ENCODE data around the gene CHRNA4.

The CHRNA4 gene

GRCh38 chr20:63321148-63321831 lies 39.9 kb downstream of the CHRNA4 start:
- Histone ChIP-seq H2AFZ (ENCODE audit: low read length, unreplicated experiment) (no peak overlapping the region), H3K27me3 (ENCODE audit: insufficient read depth, low read length) (peaks cover 37% of the 10 kb centered on the region)

GRCh38 chr20:63320616-63321147 lies 40.5 kb downstream of the CHRNA4 start:
- no peak overlapping the region for H3K4me3 ChIP-seq (ENCODE audit: low read depth, low read length)
- no peaks in the 10 kb centered on the region for H3K36me3 ChIP-seq (ENCODE audit: insufficient read depth, low read length)
- H3K4me1 ChIP-seq (ENCODE audit: control insufficient read depth, insufficient read depth, low read length, unreplicated experiment): no peaks in the 10 kb centered on the region
- no peak overlapping the region for H3K27ac ChIP-seq (ENCODE audit: low read depth, low read length)
- H3K79me2 ChIP-seq (ENCODE audit: control insufficient read depth, insufficient read depth, low read length, unreplicated experiment): no peaks in the 10 kb centered on the region
- no peak overlapping the region for H2AFZ ChIP-seq (ENCODE audit: low read length, unreplicated experiment)
- peaks cover 37% of the 10 kb centered on the region for H3K27me3 ChIP-seq (ENCODE audit: insufficient read depth, low read length)

More at GRCh38 chr20:63321148-63321831, 39.9 kb downstream of the CHRNA4 start:
- no peaks in the 10 kb centered on the region for H3K4me1 ChIP-seq (ENCODE audit: control insufficient read depth, insufficient read depth, low read length, unreplicated experiment)
- H3K79me2 ChIP-seq (ENCODE audit: control insufficient read depth, insufficient read depth, low read length, unreplicated experiment): no peaks in the 10 kb centered on the region
- no peaks in the 10 kb centered on the region for H3K36me3 ChIP-seq (ENCODE audit: insufficient read depth, low read length)
- no peak overlapping the region for H3K27ac ChIP-seq (ENCODE audit: low read depth, low read length)
- H3K4me3 ChIP-seq (ENCODE audit: low read depth, low read length): no peak overlapping the region

- Histone ChIP-seq H3K4me1 (ENCODE audit: control insufficient read depth, insufficient read depth, low read length, unreplicated experiment) (no peaks in the 10 kb centered on the region), H3K27ac (ENCODE audit: low read depth, low read length) (no peak overlapping the region), H3K79me2 (ENCODE audit: control insufficient read depth, insufficient read depth, low read length, unreplicated experiment) (no peaks in the 10 kb centered on the region), H3K4me3 (ENCODE audit: low read depth, low read length) (no peak overlapping the region), H2AFZ (ENCODE audit: low read length, unreplicated experiment) (no peak overlapping the region), H3K36me3 (ENCODE audit: insufficient read depth, low read length) (no peaks in the 10 kb centered on the region), H3K27me3 (ENCODE audit: insufficient read depth, low read length) (peaks cover 34% of the 10 kb centered on the region)
Observed at GRCh38 chr20:63320041-63320511, 41.1 kb downstream of the CHRNA4 start.

- no peaks in the 10 kb centered on the region for H3K79me2 ChIP-seq (ENCODE audit: control insufficient read depth, insufficient read depth, low read length, unreplicated experiment)
- no peaks in the 10 kb centered on the region for H3K4me1 ChIP-seq (ENCODE audit: control insufficient read depth, insufficient read depth, low read length, unreplicated experiment)
- H3K36me3 ChIP-seq (ENCODE audit: insufficient read depth, low read length): no peaks in the 10 kb centered on the region
- H3K4me3 ChIP-seq (ENCODE audit: low read depth, low read length): no peak overlapping the region
- no peak overlapping the region for H3K27ac ChIP-seq (ENCODE audit: low read depth, low read length)
- H3K27me3 ChIP-seq (ENCODE audit: insufficient read depth, low read length): peaks cover 28% of the 10 kb centered on the region
- no peak overlapping the region for H2AFZ ChIP-seq (ENCODE audit: low read length, unreplicated experiment)
Observed at GRCh38 chr20:63319164-63320040, 41.7 kb downstream of the CHRNA4 start.

- Histone ChIP-seq H3K79me2 (ENCODE audit: control insufficient read depth, insufficient read depth, low read length, unreplicated experiment) (no peaks in the 10 kb centered on the region), H2AFZ (ENCODE audit: low read length, unreplicated experiment) (no peak overlapping the region), H3K27ac (ENCODE audit: low read depth, low read length) (no peak overlapping the region), H3K36me3 (ENCODE audit: insufficient read depth, low read length) (no peaks in the 10 kb centered on the region), H3K4me1 (ENCODE audit: control insufficient read depth, insufficient read depth, low read length, unreplicated experiment) (no peaks in the 10 kb centered on the region), H3K27me3 (ENCODE audit: insufficient read depth, low read length) (peaks cover 19% of the 10 kb centered on the region), H3K4me3 (ENCODE audit: low read depth, low read length) (no peak overlapping the region)
Observed at GRCh38 chr20:63318391-63319163, 42.6 kb downstream of the CHRNA4 start.

- Histone ChIP-seq H3K4me1 (ENCODE audit: control insufficient read depth, insufficient read depth, low read length, unreplicated experiment) (no peaks in the 10 kb centered on the region), H3K4me3 (ENCODE audit: low read depth, low read length) (no peak overlapping the region), H3K79me2 (ENCODE audit: control insufficient read depth, insufficient read depth, low read length, unreplicated experiment) (no peaks in the 10 kb centered on the region), H3K27me3 (ENCODE audit: insufficient read depth, low read length) (peaks cover 11% of the 10 kb centered on the region), H2AFZ (ENCODE audit: low read length, unreplicated experiment) (no peak overlapping the region), H3K36me3 (ENCODE audit: insufficient read depth, low read length) (no peaks in the 10 kb centered on the region), H3K27ac (ENCODE audit: low read depth, low read length) (no peak overlapping the region)
Observed at GRCh38 chr20:63317601-63318291, 43.4 kb downstream of the CHRNA4 start.

- no peaks in the 10 kb centered on the region for H3K4me1 ChIP-seq (ENCODE audit: control insufficient read depth, insufficient read depth, low read length, unreplicated experiment)
- no peaks in the 10 kb centered on the region for H3K36me3 ChIP-seq (ENCODE audit: insufficient read depth, low read length)
- H3K27me3 ChIP-seq (ENCODE audit: insufficient read depth, low read length): peaks cover 4% of the 10 kb centered on the region
- no peaks in the 10 kb centered on the region for H3K79me2 ChIP-seq (ENCODE audit: control insufficient read depth, insufficient read depth, low read length, unreplicated experiment)
- H3K4me3 ChIP-seq (ENCODE audit: low read depth, low read length): no peak overlapping the region
- H2AFZ ChIP-seq (ENCODE audit: low read length, unreplicated experiment): no peak overlapping the region
- no peak overlapping the region for H3K27ac ChIP-seq (ENCODE audit: low read depth, low read length)
Observed at GRCh38 chr20:63317061-63317460, 44.1 kb downstream of the CHRNA4 start.

GRCh38 chr20:63316502-63316921 lies 44.6 kb downstream of the CHRNA4 start:
- Histone ChIP-seq H3K4me3 (ENCODE audit: low read depth, low read length) (no peak overlapping the region), H3K27me3 (ENCODE audit: insufficient read depth, low read length) (peaks cover 1% of the 10 kb centered on the region; the same call in 1 of the 2 replicates), H3K4me1 (ENCODE audit: control insufficient read depth, insufficient read depth, low read length, unreplicated experiment) (no peaks in the 10 kb centered on the region), H2AFZ (ENCODE audit: low read length, unreplicated experiment) (no peak overlapping the region), H3K27ac (ENCODE audit: low read depth, low read length) (no peak overlapping the region), H3K36me3 (ENCODE audit: insufficient read depth, low read length) (no peaks in the 10 kb centered on the region), H3K79me2 (ENCODE audit: control insufficient read depth, insufficient read depth, low read length, unreplicated experiment) (no peaks in the 10 kb centered on the region)

GRCh38 chr20:63315731-63316491 lies 45.2 kb downstream of the CHRNA4 start:
- H3K27ac ChIP-seq (ENCODE audit: low read depth, low read length): no peak overlapping the region
- H3K36me3 ChIP-seq (ENCODE audit: insufficient read depth, low read length): no peaks in the 10 kb centered on the region
- H2AFZ ChIP-seq (ENCODE audit: low read length, unreplicated experiment): no peak overlapping the region
- no peaks in the 10 kb centered on the region for H3K79me2 ChIP-seq (ENCODE audit: control insufficient read depth, insufficient read depth, low read length, unreplicated experiment)
- no peak overlapping the region for H3K4me3 ChIP-seq (ENCODE audit: low read depth, low read length)
- H3K4me1 ChIP-seq (ENCODE audit: control insufficient read depth, insufficient read depth, low read length, unreplicated experiment): no peaks in the 10 kb centered on the region
- H3K27me3 ChIP-seq (ENCODE audit: insufficient read depth, low read length): no peaks in the 10 kb centered on the region
